HepG2 (cell line): ENCODE data around the gene HOXB5.

Source experiments
- KAT8 ChIP-seq: IDR thresholded peaks from 2 replicates; pipeline ENCODE4 v1.6.1; 2016; ENCODE audit warnings: missing genetic modification reagents, missing compliant biosample characterization
- POLR2AphosphoS5 ChIP-seq: IDR thresholded peaks from 2 replicates; pipeline ENCODE4 v1.6.1; 2012; ENCODE audit warnings: low read depth, low read length
- SNRNP70 ChIP-seq: fragments of 200-400 bp; formaldehyde crosslinking; IDR thresholded peaks from 2 replicates; pipeline ENCODE4 v1.6.1; 2017; ENCODE audit warnings: mild to moderate bottlenecking, low read depth, low read length, moderate library complexity
- SP1 ChIP-seq, 2 experiments: fragments of 450-650 bp in 1 of 2; sonication (generic) in 1 of 2; formaldehyde crosslinking in 1 of 2; IDR thresholded peaks; 2 replicates each; pipeline versions ENCODE4 v1.4.0 to v1.6.1; 2016 to 2020; ENCODE audit warnings: missing genetic modification reagents in 1 of 2
- ZMYM3 ChIP-seq: sonication (generic); formaldehyde crosslinking; IDR thresholded peaks from 2 replicates; pipeline ENCODE4 v1.5.1; 2020; ENCODE audit warnings: mild to moderate bottlenecking, missing genetic modification reagents
- ZNF839 ChIP-seq: sonication (generic); formaldehyde crosslinking; IDR thresholded peaks from 2 replicates; pipeline ENCODE4 v1.4.0; 2020; ENCODE audit warnings: missing genetic modification reagents, mild to moderate bottlenecking, borderline replicate concordance
- ZSCAN21 ChIP-seq: sonication (generic); formaldehyde crosslinking; IDR thresholded peaks from 2 replicates; pipeline ENCODE4 v1.8.0; 2022; ENCODE audit warnings: mild to moderate bottlenecking, missing genetic modification reagents, moderate library complexity, borderline replicate concordance
- TF ChIP-seq, protein P1 (sequence below): IDR thresholded peaks from 2 replicates; pipeline ENCODE4 v1.6.1; 2012; ENCODE audit warnings: inconsistent platforms
- TF ChIP-seq, protein P2 (sequence below): sonication (generic); formaldehyde crosslinking; IDR thresholded peaks from 2 replicates; pipeline ENCODE4 v1.5.1; 2020; ENCODE audit warnings: missing genetic modification reagents, mild to moderate bottlenecking, borderline replicate concordance
- TF ChIP-seq, protein P3 (sequence below): sonication (generic); formaldehyde crosslinking; IDR thresholded peaks from 2 replicates; pipeline ENCODE4 v1.5.0; 2020; ENCODE audit warnings: mild to moderate bottlenecking, missing genetic modification reagents, moderate library complexity

DNA sequence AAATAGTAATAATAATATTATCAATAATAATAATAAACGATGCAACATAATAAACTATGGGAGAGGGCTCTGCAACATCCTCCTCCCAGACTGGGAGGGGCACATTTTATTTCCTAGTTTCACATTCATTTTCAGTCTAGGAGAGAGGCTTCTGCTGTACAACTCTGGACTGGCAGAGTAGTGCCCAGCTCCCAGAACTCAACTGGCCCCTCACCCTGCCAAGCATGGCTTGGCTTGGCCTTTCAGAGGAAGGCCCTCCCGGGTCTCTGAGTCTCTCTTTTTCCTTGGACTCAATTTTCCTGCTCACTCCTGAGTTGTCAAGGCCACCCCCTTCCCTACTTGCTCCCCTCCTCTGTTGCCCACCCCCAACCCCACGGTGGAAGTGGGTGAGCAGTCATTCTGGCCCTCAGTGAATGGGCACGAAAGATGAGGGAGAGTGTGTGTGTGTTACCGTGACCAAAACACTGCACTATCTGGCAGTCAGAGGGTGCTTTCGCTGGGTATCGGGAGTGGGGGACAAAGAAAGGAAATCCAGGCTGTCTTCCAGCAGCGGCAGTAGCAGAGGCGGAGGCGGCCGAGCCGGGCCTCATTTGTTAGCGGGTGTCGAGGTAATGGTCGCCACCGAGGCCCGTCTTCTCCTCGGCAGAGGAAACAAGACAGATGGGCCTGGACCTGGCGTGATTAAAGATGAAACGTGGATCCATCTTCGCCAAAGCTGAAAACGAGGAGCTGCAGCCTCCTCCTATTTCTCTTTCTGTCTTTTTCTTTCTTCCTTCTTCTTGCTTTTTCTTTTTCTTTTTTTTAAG, 17.7 kb downstream of the HOXB5 start:
- TF ChIP-seq, protein P1, sequence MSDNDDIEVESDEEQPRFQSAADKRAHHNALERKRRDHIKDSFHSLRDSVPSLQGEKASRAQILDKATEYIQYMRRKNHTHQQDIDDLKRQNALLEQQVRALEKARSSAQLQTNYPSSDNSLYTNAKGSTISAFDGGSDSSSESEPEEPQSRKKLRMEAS: no peak
- TF ChIP-seq ZMYM3 (CRISPR knock-in tag) (no peak), SNRNP70 (no peak), ZNF839 (no peak), POLR2AphosphoS5 (no peak), KAT8 (no peak), ZSCAN21 (no peak), SP1 (IDR thresholded peaks at IDR 0.05) (no peak), SP1 (CRISPR knock-in tag; IDR thresholded peaks at IDR 0.05) (no peak)
- TF ChIP-seq, protein P2, sequence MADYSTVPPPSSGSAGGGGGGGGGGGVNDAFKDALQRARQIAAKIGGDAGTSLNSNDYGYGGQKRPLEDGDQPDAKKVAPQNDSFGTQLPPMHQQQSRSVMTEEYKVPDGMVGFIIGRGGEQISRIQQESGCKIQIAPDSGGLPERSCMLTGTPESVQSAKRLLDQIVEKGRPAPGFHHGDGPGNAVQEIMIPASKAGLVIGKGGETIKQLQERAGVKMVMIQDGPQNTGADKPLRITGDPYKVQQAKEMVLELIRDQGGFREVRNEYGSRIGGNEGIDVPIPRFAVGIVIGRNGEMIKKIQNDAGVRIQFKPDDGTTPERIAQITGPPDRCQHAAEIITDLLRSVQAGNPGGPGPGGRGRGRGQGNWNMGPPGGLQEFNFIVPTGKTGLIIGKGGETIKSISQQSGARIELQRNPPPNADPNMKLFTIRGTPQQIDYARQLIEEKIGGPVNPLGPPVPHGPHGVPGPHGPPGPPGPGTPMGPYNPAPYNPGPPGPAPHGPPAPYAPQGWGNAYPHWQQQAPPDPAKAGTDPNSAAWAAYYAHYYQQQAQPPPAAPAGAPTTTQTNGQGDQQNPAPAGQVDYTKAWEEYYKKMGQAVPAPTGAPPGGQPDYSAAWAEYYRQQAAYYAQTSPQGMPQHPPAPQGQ (CRISPR knock-in tag): no peak
- TF ChIP-seq, protein P3, sequence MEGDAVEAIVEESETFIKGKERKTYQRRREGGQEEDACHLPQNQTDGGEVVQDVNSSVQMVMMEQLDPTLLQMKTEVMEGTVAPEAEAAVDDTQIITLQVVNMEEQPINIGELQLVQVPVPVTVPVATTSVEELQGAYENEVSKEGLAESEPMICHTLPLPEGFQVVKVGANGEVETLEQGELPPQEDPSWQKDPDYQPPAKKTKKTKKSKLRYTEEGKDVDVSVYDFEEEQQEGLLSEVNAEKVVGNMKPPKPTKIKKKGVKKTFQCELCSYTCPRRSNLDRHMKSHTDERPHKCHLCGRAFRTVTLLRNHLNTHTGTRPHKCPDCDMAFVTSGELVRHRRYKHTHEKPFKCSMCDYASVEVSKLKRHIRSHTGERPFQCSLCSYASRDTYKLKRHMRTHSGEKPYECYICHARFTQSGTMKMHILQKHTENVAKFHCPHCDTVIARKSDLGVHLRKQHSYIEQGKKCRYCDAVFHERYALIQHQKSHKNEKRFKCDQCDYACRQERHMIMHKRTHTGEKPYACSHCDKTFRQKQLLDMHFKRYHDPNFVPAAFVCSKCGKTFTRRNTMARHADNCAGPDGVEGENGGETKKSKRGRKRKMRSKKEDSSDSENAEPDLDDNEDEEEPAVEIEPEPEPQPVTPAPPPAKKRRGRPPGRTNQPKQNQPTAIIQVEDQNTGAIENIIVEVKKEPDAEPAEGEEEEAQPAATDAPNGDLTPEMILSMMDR: no peak
